Measurements from ENCODE around the gene TSSK2.

The TSSK2 gene

GRCh38 chr22:19105867-19106802, 25.0 kb upstream of the TSSK2 start:
- in situ Hi-C loops (cut with HindIII; ENCODE audit: low sequenced_read_pairs): no loop called here

GRCh38 chr22:19106886-19107729, 24.0 kb upstream of the TSSK2 start:
- in situ Hi-C loops (cut with HindIII; ENCODE audit: low sequenced_read_pairs): no loop called here

GRCh38 chr22:19107730-19108074, 23.4 kb upstream of the TSSK2 start:
- in situ Hi-C loops (cut with HindIII; ENCODE audit: low sequenced_read_pairs): no loop called here

- in situ Hi-C loops (cut with HindIII; ENCODE audit: low sequenced_read_pairs): no loop called here
Measured at GRCh38 chr22:19108807-19109197, 22.3 kb upstream of the TSSK2 start.

- in situ Hi-C loops (cut with HindIII; ENCODE audit: low sequenced_read_pairs): no loop called here
Measured at GRCh38 chr22:19109198-19110063, 21.7 kb upstream of the TSSK2 start.

- in situ Hi-C loops (cut with HindIII; ENCODE audit: low sequenced_read_pairs): no loop called here
Measured at GRCh38 chr22:19110064-19110458, 21.0 kb upstream of the TSSK2 start.

- in situ Hi-C loops (cut with HindIII; ENCODE audit: low sequenced_read_pairs): no loop called here
Measured at GRCh38 chr22:19110646-19111045, 20.5 kb upstream of the TSSK2 start.

- in situ Hi-C loops (cut with HindIII; ENCODE audit: low sequenced_read_pairs): no loop called here
Measured at GRCh38 chr22:19111140-19111539, 20.0 kb upstream of the TSSK2 start.

- in situ Hi-C loops (cut with HindIII; ENCODE audit: low sequenced_read_pairs): no loop called here
Measured at GRCh38 chr22:19111584-19111983, 19.5 kb upstream of the TSSK2 start.

GRCh38 chr22:19113429-19113828, 17.7 kb upstream of the TSSK2 start:
- in situ Hi-C loops (cut with HindIII; ENCODE audit: low sequenced_read_pairs): no loop called here

- in situ Hi-C loops (cut with HindIII; ENCODE audit: low sequenced_read_pairs): no loop called here
Measured at GRCh38 chr22:19114984-19115552, 16.0 kb upstream of the TSSK2 start.

GRCh38 chr22:19115628-19116027, 15.5 kb upstream of the TSSK2 start:
- in situ Hi-C loops (cut with HindIII; ENCODE audit: low sequenced_read_pairs): no loop called here

GRCh38 chr22:19117111-19117512, 14.0 kb upstream of the TSSK2 start:
- in situ Hi-C loops (cut with HindIII; ENCODE audit: low sequenced_read_pairs): no loop called here

GRCh38 chr22:19118329-19118880, 12.7 kb upstream of the TSSK2 start:
- in situ Hi-C loops (cut with HindIII; ENCODE audit: low sequenced_read_pairs): no loop called here

- in situ Hi-C loops (cut with HindIII; ENCODE audit: low sequenced_read_pairs): no loop called here
Measured at GRCh38 chr22:19119949-19120348, 11.2 kb upstream of the TSSK2 start.

- in situ Hi-C loops (cut with HindIII; ENCODE audit: low sequenced_read_pairs): no loop called here
Measured at GRCh38 chr22:19120829-19121630, 10.1 kb upstream of the TSSK2 start.

- in situ Hi-C loops (cut with HindIII; ENCODE audit: low sequenced_read_pairs): no loop called here
Measured at GRCh38 chr22:19121631-19122142, 9.4 kb upstream of the TSSK2 start.

- in situ Hi-C loops (cut with HindIII; ENCODE audit: low sequenced_read_pairs): no loop called here
Measured at GRCh38 chr22:19122143-19122751, 8.9 kb upstream of the TSSK2 start, which contains the start of gene DGCR2. TSS of gene DGCR2 (minus strand) at chr22:19122412. CDS start at chr22:19122206, 206 bp downstream.

Data from endothelial cell of hepatic sinusoid (primary cell).